WI38 (cell line): Measurements from ENCODE around the gene COL23A1.

ENCODE experiments used
- H3K4me3 ChIP-seq: 2 replicates; pipeline ENCODE4 v1.5.1; 2011; ENCODE audit warnings: low read depth, mild to moderate bottlenecking, control low read depth, low read length
- TF ChIP-seq, protein P1 (sequence below): IDR thresholded peaks from 2 replicates; pipeline ENCODE4 v1.5.1; 2012; ENCODE audit warnings: low read depth, mild to moderate bottlenecking, control low read depth, low read length

Gene COL23A1

DNA sequence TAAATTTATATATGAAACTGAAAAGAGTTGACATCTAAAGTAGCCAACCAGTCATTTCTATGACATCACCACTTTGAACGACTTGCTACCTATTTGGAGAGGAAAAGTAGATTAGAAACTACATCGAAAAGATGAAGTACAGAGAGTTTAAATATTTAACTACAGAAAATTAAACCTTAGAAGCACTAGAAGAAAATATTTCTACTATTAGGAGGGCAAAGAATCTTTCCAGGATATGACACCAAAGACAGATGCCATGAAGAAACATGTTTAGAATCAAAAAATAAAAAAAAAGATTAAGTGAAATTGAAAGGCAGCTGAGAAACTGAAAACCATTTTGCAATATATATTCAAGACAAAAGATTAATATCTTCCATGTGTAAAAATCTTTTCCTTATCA, 144.7 kb downstream of the COL23A1 start:
- TF ChIP-seq, protein P1, sequence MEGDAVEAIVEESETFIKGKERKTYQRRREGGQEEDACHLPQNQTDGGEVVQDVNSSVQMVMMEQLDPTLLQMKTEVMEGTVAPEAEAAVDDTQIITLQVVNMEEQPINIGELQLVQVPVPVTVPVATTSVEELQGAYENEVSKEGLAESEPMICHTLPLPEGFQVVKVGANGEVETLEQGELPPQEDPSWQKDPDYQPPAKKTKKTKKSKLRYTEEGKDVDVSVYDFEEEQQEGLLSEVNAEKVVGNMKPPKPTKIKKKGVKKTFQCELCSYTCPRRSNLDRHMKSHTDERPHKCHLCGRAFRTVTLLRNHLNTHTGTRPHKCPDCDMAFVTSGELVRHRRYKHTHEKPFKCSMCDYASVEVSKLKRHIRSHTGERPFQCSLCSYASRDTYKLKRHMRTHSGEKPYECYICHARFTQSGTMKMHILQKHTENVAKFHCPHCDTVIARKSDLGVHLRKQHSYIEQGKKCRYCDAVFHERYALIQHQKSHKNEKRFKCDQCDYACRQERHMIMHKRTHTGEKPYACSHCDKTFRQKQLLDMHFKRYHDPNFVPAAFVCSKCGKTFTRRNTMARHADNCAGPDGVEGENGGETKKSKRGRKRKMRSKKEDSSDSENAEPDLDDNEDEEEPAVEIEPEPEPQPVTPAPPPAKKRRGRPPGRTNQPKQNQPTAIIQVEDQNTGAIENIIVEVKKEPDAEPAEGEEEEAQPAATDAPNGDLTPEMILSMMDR, result no peak
- H3K4me3 ChIP-seq, result no peak overlapping the region

DNA sequence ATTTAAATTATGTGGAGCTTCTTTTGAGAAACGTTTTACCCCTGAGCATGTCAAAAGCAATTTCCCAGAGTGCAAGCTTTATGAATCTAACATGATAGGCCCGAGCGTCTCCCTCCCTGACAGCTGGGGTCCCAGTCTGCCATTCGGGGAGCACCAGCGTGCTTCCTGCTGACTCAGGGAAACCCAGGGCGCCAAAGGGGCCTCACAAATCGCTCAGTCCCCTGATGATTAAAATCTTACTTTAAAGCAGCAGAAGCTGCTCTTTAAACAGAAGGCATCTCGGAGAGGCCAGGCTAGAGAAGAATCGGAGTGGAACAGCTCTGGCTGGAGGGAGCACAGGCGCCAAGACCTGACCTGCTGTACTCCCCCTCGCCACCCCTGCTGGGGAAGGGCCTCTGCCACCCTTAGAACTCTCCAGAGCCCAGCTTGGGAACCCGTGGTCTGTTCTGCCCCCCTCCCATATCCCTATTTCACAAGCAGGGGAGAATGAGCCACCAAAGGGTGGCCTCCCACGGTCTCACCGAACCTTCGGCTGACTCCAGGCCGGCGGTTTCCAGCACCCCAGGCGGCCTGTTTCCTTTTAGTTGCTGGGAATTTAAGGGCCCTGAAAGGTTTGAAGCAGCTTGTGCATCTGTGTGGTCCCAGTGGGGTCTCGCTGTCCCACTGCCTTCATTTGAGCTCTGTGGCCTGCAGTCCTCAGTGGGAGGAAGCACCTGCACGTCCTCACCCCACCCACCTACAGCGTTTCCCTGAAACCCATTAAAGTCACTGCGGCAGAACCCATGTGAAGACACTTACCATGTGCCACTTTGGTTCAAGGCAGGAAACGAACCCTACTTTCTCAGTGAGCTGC, 147.6 kb downstream of the COL23A1 start:
- H3K4me3 ChIP-seq, result no peak overlapping the region
- TF ChIP-seq, protein P1, result no peak

DNA sequence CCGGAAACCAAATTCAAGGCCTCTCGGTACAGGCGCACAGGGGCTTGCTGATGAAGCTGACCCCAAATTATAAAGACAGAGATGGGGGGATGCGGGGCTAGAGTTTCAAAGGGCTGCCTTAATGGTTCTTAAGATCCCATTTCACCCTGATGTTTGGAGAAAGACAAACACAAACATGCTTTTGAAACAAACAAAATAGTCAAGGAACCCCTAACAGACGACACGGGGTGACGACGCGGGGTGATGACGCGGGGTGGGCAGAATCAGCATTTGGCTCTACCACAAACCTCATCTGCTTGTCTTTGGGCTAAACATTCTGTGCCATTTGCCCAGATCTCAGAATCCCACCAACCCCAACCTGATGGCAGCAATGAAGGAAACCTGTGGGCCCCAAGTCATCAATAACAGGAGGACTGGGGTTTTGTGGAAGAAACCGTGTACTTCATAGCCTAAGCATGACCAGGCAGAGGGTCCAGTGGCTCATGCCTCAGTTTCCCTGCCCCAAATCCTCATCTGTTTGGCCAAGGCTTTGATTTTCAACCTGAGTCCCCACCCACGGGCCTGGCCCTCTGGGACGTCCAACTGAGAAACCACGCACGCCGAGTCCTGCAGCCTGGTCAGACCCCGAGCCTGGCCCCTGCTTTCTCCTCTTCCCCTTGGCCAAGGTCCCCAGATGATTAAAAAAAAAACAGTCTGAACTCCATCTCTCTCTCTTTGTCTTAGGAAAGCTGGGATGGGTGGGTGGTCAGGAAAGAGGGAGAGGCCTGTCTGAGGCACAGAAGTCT, 148.5 kb downstream of the COL23A1 start:
- TF ChIP-seq, protein P1, result no peak
- H3K4me3 ChIP-seq, result no peak overlapping the region

GRCh38 chr5:178440181-178440580, 150.0 kb downstream of the COL23A1 start:
- no peak overlapping the region for H3K4me3 ChIP-seq
- TF ChIP-seq, protein P1, result no peak

DNA sequence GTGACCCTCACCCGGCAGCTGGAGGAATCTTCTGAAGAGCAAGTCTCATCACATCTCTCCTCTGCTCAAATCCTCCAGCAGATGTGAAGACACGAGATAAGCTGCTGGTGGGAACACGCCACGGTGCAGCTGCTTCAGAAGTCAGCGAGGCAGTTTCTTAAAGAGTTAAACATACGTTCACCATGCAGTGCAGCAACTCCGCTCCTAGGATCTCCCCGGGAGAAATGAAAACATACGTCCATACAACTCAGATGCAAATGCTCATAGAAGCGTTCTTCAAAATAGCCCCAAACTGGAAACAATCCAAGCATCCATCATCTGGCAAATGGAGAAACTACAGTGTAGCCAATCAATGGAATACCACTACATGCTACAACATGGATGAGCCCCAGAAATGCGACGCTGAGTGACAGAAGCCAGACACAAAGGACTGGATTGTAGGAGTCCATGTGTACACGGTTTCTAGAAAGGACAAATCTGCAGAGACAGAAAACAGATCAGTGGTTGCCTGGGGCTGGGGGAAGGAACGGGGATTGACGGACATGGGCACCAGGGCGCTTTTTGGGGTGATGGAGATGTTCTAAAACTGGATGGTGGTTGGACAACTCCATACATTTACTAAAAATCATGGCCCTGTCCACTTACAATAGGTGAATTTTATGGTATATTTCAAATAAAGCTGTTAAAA, 150.6 kb downstream of the COL23A1 start:
- TF ChIP-seq, protein P1, result no peak

GRCh38 chr5:178438796-178439195, 151.4 kb downstream of the COL23A1 start:
- no peak overlapping the region for H3K4me3 ChIP-seq
- TF ChIP-seq, protein P1, result no peak

More for the DNA sequence above, 150.6 kb downstream of the COL23A1 start:
- H3K4me3 ChIP-seq, result no peak overlapping the region
